Aorta (tissue), 5 donors: Measurements from ENCODE around the gene ST7L. TPM values are rescaled to one million over a fixed set of nuclear protein-coding genes. Genes with fewer than 3 reads are reported as not detected.
"Not testable (repeated sequence)": the region's sequence is repeated elsewhere in the genome, so short reads cannot be mapped to it uniquely, and the experiment has no call there.

Experiments used
- ATAC-seq: fragments of 200-7000 bp; cut with Tn5 transposase; one replicate; pipeline ENCODE4 v1.9.1; 2022; ENCODE audit warnings: moderate library complexity; ENCODE audit not compliant: low FRiP score
- DNase-seq, 2 donors: peaks; one replicate each; pipeline ENCODE4 v3.0.0-alpha.2; 2020
- H3K27ac ChIP-seq, 2 donors: one replicate each; pipeline ENCODE4 v1.5.1; 2013; ENCODE audit warnings: low read length in 2 of 2, mild to moderate bottlenecking in 2 of 2, moderate library complexity in 2 of 2, control low read depth in 1 of 2, inconsistent platforms in 1 of 2, low read depth in 1 of 2
- H3K27me3 ChIP-seq, 2 donors: one replicate each; pipeline ENCODE4 v1.6.1; 2013; ENCODE audit warnings: control low read depth in 1 of 2, low read length in 1 of 2, mild to moderate bottlenecking in 1 of 2, moderate library complexity in 1 of 2; ENCODE audit not compliant: insufficient read depth in 2 of 2, control insufficient read depth in 1 of 2
- H3K36me3 ChIP-seq, 2 donors: one replicate each; pipeline ENCODE4 v1.6.1; 2013; ENCODE audit warnings: control low read depth in 1 of 2, low read length in 1 of 2, mild to moderate bottlenecking in 1 of 2; ENCODE audit not compliant: insufficient read depth in 2 of 2, control insufficient read depth in 1 of 2
- H3K4me1 ChIP-seq, 2 donors: one replicate each; pipeline ENCODE4 v1.6.1; 2013; ENCODE audit warnings: low read length in 2 of 2, control low read depth in 1 of 2, mild to moderate bottlenecking in 1 of 2, moderate library complexity in 1 of 2; ENCODE audit not compliant: insufficient read depth in 2 of 2, control insufficient read depth in 1 of 2
- H3K4me3 ChIP-seq, 2 donors: one replicate each; pipeline ENCODE4 v1.5.1; 2013; ENCODE audit warnings: low read length in 2 of 2, control low read depth in 1 of 2, mild to moderate bottlenecking in 1 of 2
- H3K9me3 ChIP-seq: one replicate; pipeline ENCODE4 v1.6.1; 2013; ENCODE audit warnings: mild to moderate bottlenecking, low read length; ENCODE audit not compliant: control insufficient read depth
- WGBS, 2 donors: extraction: QIAGEN DNeasy Blood & Tissue Kit; methylation state at CpG; one replicate each; pipeline ENCODE4 v1.1.7; 2013; 5-methylcytosine and 5-hydroxymethylcytosine counted together
- intact Hi-C, 2 donors: fragments of 100-400 bp; cut with DNase I; formaldehyde crosslinking; loops; one replicate each; pipeline versions ENCODE4 v1.14.2 to v1.15.0; 2022
- polyA plus RNA-seq, 2 donors: library from polyadenylated mRNA; stranded (reverse); fragments of 200-250 nt; gene quantifications; one replicate each; pipeline ENCODE4 v1.2.3, GENCODE V29; 2013
- total RNA-seq, 2 donors: library from RNA; stranded (reverse); fragmentation: NEBNext Ultra II Directional; extraction: Animal tissue kit (Norgen Biotek cat#: 25700); gene quantifications; one replicate each; pipeline ENCODE4 v1.2.1, GENCODE V29; 2021
- donor health status: healthy with polysubstance abuse.
- donor health status: Bipolar disorder and iron deficiency.
- donor health status: DM: no; HTN: no; CAD: no.
- donor health status: DM: no; HTN: no; CAD: no.
- donor health status: DM: yes; HTN: yes; CAD: no.

ST7L gene
- total and polyA plus RNA-seq, 4 donors = 9.3 to 27.3 (median 18.9) TPM

- intact Hi-C loops = no loop called here
- H3K4me3 ChIP-seq = no peak overlapping the region
- no peaks in the 10 kb centered on the region for H3K4me1 ChIP-seq
- no peak for DNase-seq
- no peaks in the 10 kb centered on the region for H3K36me3 ChIP-seq
- no peaks in the 10 kb centered on the region for H3K9me3 ChIP-seq
- no peaks in the 10 kb centered on the region for H3K27me3 ChIP-seq
- 81 to 84% methylated on average over 6 of the region's 6 CpGs for WGBS, 2 donors
- no peak for ATAC-seq
- H3K27ac ChIP-seq = no peak overlapping the region
These were observed 125.6 kb downstream of the ST7L start for GRCh38 chr1:112493351-112493750.

GRCh38 chr1:112492076-112492475, 126.9 kb downstream of the ST7L start:
- H3K27me3 ChIP-seq = no peaks in the 10 kb centered on the region
- H3K36me3 ChIP-seq = no peaks in the 10 kb centered on the region
- WGBS, 2 donors = 90 to 95% methylated on average over 1 of the region's 1 CpG
- no peak overlapping the region for H3K27ac ChIP-seq
- ATAC-seq = no peak
- no peak for DNase-seq
- H3K4me3 ChIP-seq = no peak overlapping the region
- no peaks in the 10 kb centered on the region for H3K9me3 ChIP-seq
- intact Hi-C loops = no loop called here
- no peaks in the 10 kb centered on the region for H3K4me1 ChIP-seq

GRCh38 chr1:112488141-112488540, 130.8 kb downstream of the ST7L start:
- Histone ChIP-seq H3K4me1 (no peaks in the 10 kb centered on the region), H3K9me3 (no peaks in the 10 kb centered on the region), H3K4me3 (no peak overlapping the region), H3K27me3 (no peaks in the 10 kb centered on the region), H3K27ac (no peak overlapping the region), H3K36me3 (no peaks in the 10 kb centered on the region)
- WGBS, 2 donors = 94 to 95% methylated on average over 5 of the region's 5 CpGs
- ATAC-seq = no peak
- intact Hi-C loops = no loop called here
- no peak for DNase-seq

GRCh38 chr1:112487686-112488085, 131.3 kb downstream of the ST7L start:
- WGBS, 2 donors = 80 to 93% methylated on average over 6 of the region's 6 CpGs
- ATAC-seq, intact Hi-C loops, H3K9me3 ChIP-seq, H3K27me3 ChIP-seq, H3K4me1 ChIP-seq, H3K4me3 ChIP-seq, H3K36me3 ChIP-seq, H3K27ac ChIP-seq, DNase-seq: not testable (repeated sequence)

- WGBS, 2 donors = 93 to 94% methylated on average over 1 of the region's 1 CpG
- ATAC-seq, DNase-seq, H3K4me1 ChIP-seq, intact Hi-C loops, H3K4me3 ChIP-seq, H3K27ac ChIP-seq, H3K27me3 ChIP-seq, H3K36me3 ChIP-seq, H3K9me3 ChIP-seq: not testable (repeated sequence)
These were observed 132.9 kb downstream of the ST7L start for GRCh38 chr1:112486063-112486462.

- DNase-seq (no peak), ATAC-seq (no peak)
- intact Hi-C loops = no loop called here
- 93 to 95% methylated on average over 1 of the region's 1 CpG for WGBS, 2 donors
- Histone ChIP-seq H3K36me3 (peaks cover 0 to 2% of the 10 kb centered on the region in 2 donors), H3K27me3 (no peaks in the 10 kb centered on the region), H3K9me3 (peaks cover 7% of the 10 kb centered on the region), H3K4me3 (no peak overlapping the region), H3K4me1 (no peaks in the 10 kb centered on the region), H3K27ac (no peak overlapping the region)
These were observed 140.6 kb downstream of the ST7L start for GRCh38 chr1:112478314-112478713.

- intact Hi-C loops = no loop called here
- ATAC-seq = no peak
These were observed 141.4 kb downstream of the ST7L start for GRCh38 chr1:112477550-112477949.

More at GRCh38 chr1:112477550-112477949, 141.4 kb downstream of the ST7L start:
- Histone ChIP-seq H3K9me3 (peaks cover 7% of the 10 kb centered on the region), H3K27me3 (no peaks in the 10 kb centered on the region), H3K4me3 (no peak overlapping the region), H3K4me1 (no peaks in the 10 kb centered on the region), H3K36me3 (peaks cover 0 to 2% of the 10 kb centered on the region in 2 donors), H3K27ac (no peak overlapping the region)
- no peak for DNase-seq

Other genes starting within 250 kb of the ST7L start
- 10 to 100 TPM; 59.2 to 65.8 TPM for gene CTTNBP2NL, start 222.9 kb downstream of the ST7L start, total RNA-seq
- gene CTTNBP2NL, start 222.9 kb downstream of the ST7L start, polyA plus RNA-seq = 1 to 10 TPM; 7.9 to 9.5 TPM
- 10 to 100 TPM in 1 of 2 donors, 1 to 10 TPM in 1; 5.8 to 15.8 TPM for gene WNT2B, start 110.2 kb downstream of the ST7L start, total RNA-seq
- gene WNT2B, start 110.2 kb downstream of the ST7L start, polyA plus RNA-seq = 1 to 10 TPM; 2.5 to 2.8 TPM
- gene CAPZA1, start 691 bp upstream of the ST7L start, total RNA-seq = 100 to 1,000 TPM; 105 to 109 TPM
- 10 to 100 TPM; 39.1 to 65.0 TPM for gene CAPZA1, start 691 bp upstream of the ST7L start, polyA plus RNA-seq
- gene MOV10, start 55.5 kb upstream of the ST7L start, total RNA-seq = 10 to 100 TPM; 29.2 to 61.0 TPM
- gene MOV10, start 55.5 kb upstream of the ST7L start, polyA plus RNA-seq = 10 to 100 TPM; 10.8 to 73.4 TPM
- 100 to 1,000 TPM; 269 to 316 TPM for gene RHOC, start 88.0 kb upstream of the ST7L start, total RNA-seq
- gene RHOC, start 88.0 kb upstream of the ST7L start, polyA plus RNA-seq = 100 to 1,000 TPM; 433 to 540 TPM
- 1 to 10 TPM; 3.7 to 4.3 TPM for gene PPM1J, start 96.2 kb upstream of the ST7L start, total RNA-seq
- 1 to 10 TPM in 1 of 2 donors, not detected in 1; 7.1 TPM for gene PPM1J, start 96.2 kb upstream of the ST7L start, polyA plus RNA-seq